Neural cell (in vitro differentiated cells): Measurements from ENCODE around the gene TMEM35B. TPM values are rescaled to one million over a fixed set of nuclear protein-coding genes. Genes with fewer than 3 reads are reported as not detected.

Experiments used
- H2AFZ ChIP-seq: fragments of 200-600, 300-800 bp; sonication (generic), shearing (Covaris generic); 2 replicates; pipeline ENCODE4 v1.6.0; 2014; ENCODE audit warnings: low read depth, mild to moderate bottlenecking, antibody characterized with exemption, low read length, moderate library complexity
- H3F3A ChIP-seq: fragments of 200-600 bp; shearing (Covaris generic); 2 replicates; pipeline ENCODE4 v1.6.1; 2016; ENCODE audit warnings: mild to moderate bottlenecking, moderate library complexity, mixed read lengths, antibody characterized with exemption, low read length; ENCODE audit not compliant: insufficient read depth, poor library complexity, severe bottlenecking
- H3K27ac ChIP-seq: fragments of 200-600, 300-800 bp; sonication (generic), shearing (Covaris generic); 2 replicates; pipeline ENCODE4 v1.5.1; 2014; ENCODE audit warnings: mild to moderate bottlenecking, low read length, moderate library complexity
- H3K27me3 ChIP-seq: fragments of 300-800, 200-600 bp; sonication (generic), shearing (Covaris generic); 2 replicates; pipeline ENCODE4 v1.6.0; 2014; ENCODE audit warnings: mild to moderate bottlenecking, low read depth, low read length, moderate library complexity; ENCODE audit not compliant: insufficient read depth
- H3K36me3 ChIP-seq: fragments of 300-800, 200-600 bp; sonication (generic), shearing (Covaris generic); 2 replicates; pipeline ENCODE4 v1.5.1; 2014; ENCODE audit warnings: mild to moderate bottlenecking, antibody characterized with exemption, low read length, moderate library complexity; ENCODE audit not compliant: insufficient read depth
- H3K4me2 ChIP-seq: fragments of 300-800, 200-600 bp; sonication (generic), shearing (Covaris generic); 2 replicates; pipeline ENCODE4 v1.6.0; 2014; ENCODE audit warnings: mild to moderate bottlenecking, low read length
- H3K4me3 ChIP-seq: fragments of 300-800, 200-600 bp; sonication (generic), shearing (Covaris generic); 2 replicates; pipeline ENCODE4 v1.5.1; 2014; ENCODE audit warnings: mild to moderate bottlenecking, low read length, moderate library complexity
- H3K79me2 ChIP-seq: fragments of 200-600 bp; shearing (Covaris generic); replicated peaks from 2 replicates; pipeline ENCODE4 v1.6.0; 2014; ENCODE audit warnings: mild to moderate bottlenecking, low read length, moderate library complexity; ENCODE audit not compliant: insufficient read depth
- H3K9ac ChIP-seq: fragments of 300-800, 200-600 bp; sonication (generic), shearing (Covaris generic); 2 replicates; pipeline ENCODE4 v1.6.1; 2016; ENCODE audit warnings: mild to moderate bottlenecking, low read length, mixed read lengths
- H3K9me2 ChIP-seq: fragments of 200-600 bp; shearing (Covaris generic); 2 replicates; pipeline ENCODE4 v1.6.1; 2016; ENCODE audit warnings: mild to moderate bottlenecking, low read length, mixed read lengths; ENCODE audit not compliant: insufficient read depth
- H3K9me3 ChIP-seq: fragments of 200-600, 300-800 bp; sonication (generic), shearing (Covaris generic); 2 replicates; pipeline ENCODE4 v1.6.1; 2016; ENCODE audit warnings: mild to moderate bottlenecking, mixed run types, low read length, moderate library complexity, mixed read lengths
- H4K20me1 ChIP-seq: fragments of 200-600 bp; shearing (Covaris generic); 2 replicates; pipeline ENCODE4 v1.6.1; 2016; ENCODE audit warnings: mild to moderate bottlenecking, mixed run types; ENCODE audit not compliant: insufficient read depth
- CTCF ChIP-seq: fragments of 450-650 bp; IDR thresholded peaks from 2 replicates; pipeline ENCODE4 v1.5.1; 2014; ENCODE audit warnings: antibody characterized with exemption, mild to moderate bottlenecking, moderate library complexity; ENCODE audit not compliant: poor library complexity, severe bottlenecking
- EP300 ChIP-seq: fragments of 450-650 bp; conservative IDR thresholded peaks from 2 replicates; pipeline ENCODE4 v1.6.1; 2014; ENCODE audit warnings: antibody characterized with exemption, mild to moderate bottlenecking, moderate library complexity; ENCODE audit not compliant: poor library complexity, severe bottlenecking
- EZH2 ChIP-seq: fragments of 200-600, 300-800 bp; shearing (Covaris generic), sonication (generic); IDR thresholded peaks from 2 replicates; pipeline ENCODE4 v1.6.1; 2014; ENCODE audit warnings: antibody characterized with exemption, low read length, borderline replicate concordance, mild to moderate bottlenecking; ENCODE audit not compliant: insufficient read depth, poor library complexity, severe bottlenecking
- MXI1 ChIP-seq: fragments of 450-650 bp; conservative IDR thresholded peaks from 2 replicates; pipeline ENCODE4 v1.6.1; 2014; ENCODE audit warnings: antibody characterized with exemption, mild to moderate bottlenecking; ENCODE audit not compliant: poor library complexity, severe bottlenecking
- POLR2AphosphoS5 ChIP-seq: IDR thresholded peaks from 2 replicates; pipeline ENCODE4 v1.6.1; 2012
- RAD21 ChIP-seq: fragments of 450-650 bp; conservative IDR thresholded peaks from 2 replicates; pipeline ENCODE4 v1.6.1; 2014; ENCODE audit warnings: antibody characterized with exemption, mild to moderate bottlenecking, moderate library complexity
- REST ChIP-seq: IDR thresholded peaks from 2 replicates; pipeline ENCODE4 v1.6.1; 2012; ENCODE audit warnings: borderline replicate concordance
- SMC3 ChIP-seq: fragments of 450-650 bp; conservative IDR thresholded peaks from 2 replicates; pipeline ENCODE4 v1.6.1; 2014; ENCODE audit warnings: antibody characterized with exemption, mild to moderate bottlenecking, moderate library complexity; ENCODE audit not compliant: poor library complexity
- TAF1 ChIP-seq: IDR thresholded peaks from 2 replicates; pipeline ENCODE4 v1.6.1; 2012; ENCODE audit warnings: low read depth
- polyA plus RNA-seq: library from polyadenylated mRNA; depleted of rRNA; stranded (reverse); fragments of >200 nt; gene quantifications from 2 replicates; pipeline ENCODE4 v1.2.3, GENCODE V29; 2014

The TMEM35B gene
- polyA plus RNA-seq, 1 donor from 2014 or later, result 1.3 TPM

DNA sequence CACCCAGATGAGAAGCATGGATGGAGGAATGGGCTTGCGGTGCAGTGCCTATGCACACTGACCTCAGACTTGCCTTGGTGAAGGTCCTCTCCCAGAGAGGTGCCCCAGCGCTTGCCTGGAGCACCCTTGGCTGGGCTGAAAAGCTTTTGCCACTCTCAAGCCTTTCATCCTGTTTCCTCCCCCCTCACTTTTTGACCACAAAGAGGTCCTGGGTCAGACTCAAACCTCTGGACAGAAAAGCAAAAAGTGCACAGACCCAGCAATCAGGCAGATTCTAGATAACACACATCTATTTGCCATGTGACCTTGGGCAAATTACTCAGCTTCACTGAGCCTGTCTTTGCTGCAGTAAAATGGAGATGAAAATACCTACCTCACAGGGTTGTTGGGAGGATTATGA lies 7.3 kb downstream of the TMEM35B start:
- no peak overlapping the region for H3K4me2 ChIP-seq
- H3K4me3 ChIP-seq, result no peak overlapping the region
- H4K20me1 ChIP-seq, result no peaks in the 10 kb centered on the region
- H3K36me3 ChIP-seq, result no peaks in the 10 kb centered on the region
- H3K9me3 ChIP-seq, result no peaks in the 10 kb centered on the region
- H3F3A ChIP-seq, result no peaks in the 10 kb centered on the region
- no peak overlapping the region for H3K27ac ChIP-seq
- H3K9me2 ChIP-seq, result no peaks in the 10 kb centered on the region
- H3K79me2 ChIP-seq, result no peaks in the 10 kb centered on the region
- no peak overlapping the region for H3K9ac ChIP-seq
- H2AFZ ChIP-seq, result no peak overlapping the region
- TF ChIP-seq POLR2AphosphoS5, result no peak
- no peak for TF ChIP-seq EZH2
- no peak for TF ChIP-seq EP300
- no peak for TF ChIP-seq REST
- no peak for TF ChIP-seq TAF1
- no peak for TF ChIP-seq MXI1
- no peak for TF ChIP-seq CTCF
- TF ChIP-seq SMC3, result no peak
- no peak for TF ChIP-seq RAD21
- no peaks in the 10 kb centered on the region for H3K27me3 ChIP-seq

DNA sequence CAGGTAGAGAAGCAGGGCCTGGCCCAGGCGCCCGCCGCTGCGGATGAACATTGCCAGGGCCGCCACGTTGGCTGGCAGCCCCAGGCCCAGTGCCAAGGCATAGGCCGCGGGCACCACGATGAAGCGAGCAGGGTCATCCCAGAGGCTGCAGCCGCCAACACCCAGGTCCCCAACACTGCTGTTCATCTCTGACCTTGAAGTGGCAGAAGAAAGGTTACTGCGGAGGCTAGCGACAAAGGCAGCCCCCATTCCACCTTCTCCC lies 8.0 kb downstream of the TMEM35B start:
- no peak for TF ChIP-seq POLR2AphosphoS5
- Histone ChIP-seq H4K20me1 (no peaks in the 10 kb centered on the region), H3K36me3 (no peaks in the 10 kb centered on the region)

More for the DNA sequence above, 8.0 kb downstream of the TMEM35B start:
- Histone ChIP-seq H3K4me2 (no peak overlapping the region), H3K9me3 (no peaks in the 10 kb centered on the region), H3K4me3 (no peak overlapping the region), H2AFZ (no peak overlapping the region), H3F3A (no peaks in the 10 kb centered on the region), H3K9ac (no peak overlapping the region), H3K27me3 (no peaks in the 10 kb centered on the region), H3K79me2 (no peaks in the 10 kb centered on the region), H3K9me2 (no peaks in the 10 kb centered on the region), H3K27ac (no peak overlapping the region)
